Measurements from ENCODE around the gene MUC13.

DNA sequence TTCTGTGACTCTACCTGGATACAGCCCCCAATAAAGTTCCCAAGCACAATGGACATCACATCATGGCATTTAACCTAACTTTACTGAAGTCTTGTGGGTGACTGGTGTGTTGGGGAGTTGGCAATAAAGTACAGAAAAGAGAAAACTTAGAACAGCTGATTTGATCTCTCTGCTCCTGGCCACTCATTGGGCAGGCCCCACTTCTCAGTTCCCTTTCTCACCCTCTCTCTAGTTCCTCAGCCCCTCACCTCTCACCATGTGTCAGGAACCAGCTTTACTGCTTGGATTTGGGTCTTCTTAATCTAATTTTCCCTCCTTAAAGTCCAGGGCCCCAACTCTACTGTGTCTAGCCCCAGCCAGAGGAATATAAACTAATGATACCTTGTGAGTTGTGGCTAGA lies 713 bp upstream of the MUC13 start:
- TF ChIP-seq POLR2AphosphoS2 (conservative IDR thresholded peaks at IDR 0.05; ENCODE audit: low read length), result no peak
- TF ChIP-seq SMC3 (IDR thresholded peaks at IDR 0.05), result no peak
- TF ChIP-seq, protein P1, sequence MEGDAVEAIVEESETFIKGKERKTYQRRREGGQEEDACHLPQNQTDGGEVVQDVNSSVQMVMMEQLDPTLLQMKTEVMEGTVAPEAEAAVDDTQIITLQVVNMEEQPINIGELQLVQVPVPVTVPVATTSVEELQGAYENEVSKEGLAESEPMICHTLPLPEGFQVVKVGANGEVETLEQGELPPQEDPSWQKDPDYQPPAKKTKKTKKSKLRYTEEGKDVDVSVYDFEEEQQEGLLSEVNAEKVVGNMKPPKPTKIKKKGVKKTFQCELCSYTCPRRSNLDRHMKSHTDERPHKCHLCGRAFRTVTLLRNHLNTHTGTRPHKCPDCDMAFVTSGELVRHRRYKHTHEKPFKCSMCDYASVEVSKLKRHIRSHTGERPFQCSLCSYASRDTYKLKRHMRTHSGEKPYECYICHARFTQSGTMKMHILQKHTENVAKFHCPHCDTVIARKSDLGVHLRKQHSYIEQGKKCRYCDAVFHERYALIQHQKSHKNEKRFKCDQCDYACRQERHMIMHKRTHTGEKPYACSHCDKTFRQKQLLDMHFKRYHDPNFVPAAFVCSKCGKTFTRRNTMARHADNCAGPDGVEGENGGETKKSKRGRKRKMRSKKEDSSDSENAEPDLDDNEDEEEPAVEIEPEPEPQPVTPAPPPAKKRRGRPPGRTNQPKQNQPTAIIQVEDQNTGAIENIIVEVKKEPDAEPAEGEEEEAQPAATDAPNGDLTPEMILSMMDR (IDR thresholded peaks at IDR 0.05), result no peak
- TF ChIP-seq KDM1A (IDR thresholded peaks at IDR 0.05; ENCODE audit: low read depth), result no peak
